Ishikawa (cell line): Measurements from ENCODE around the gene OSTF1.

Experiments used
- CEBPB ChIP-seq: IDR thresholded peaks from 2 replicates; pipeline ENCODE4 v1.6.1; 2012
- CREB1 ChIP-seq: IDR thresholded peaks from 2 replicates; pipeline ENCODE4 v1.6.1; 2012; ENCODE audit warnings: low read depth
- EGR1 ChIP-seq: IDR thresholded peaks from 2 replicates; pipeline ENCODE4 v1.6.1; 2012
- EP300 ChIP-seq: IDR thresholded peaks from 2 replicates; pipeline ENCODE4 v1.6.1; 2012; ENCODE audit warnings: borderline replicate concordance
- RAD21 ChIP-seq: IDR thresholded peaks from 2 replicates; pipeline ENCODE4 v1.6.1; 2012; ENCODE audit warnings: low read depth
- TAF1 ChIP-seq: IDR thresholded peaks from 2 replicates; pipeline ENCODE4 v1.6.1; 2012; ENCODE audit warnings: low read depth, mild to moderate bottlenecking
- TCF12 ChIP-seq: IDR thresholded peaks from 2 replicates; pipeline ENCODE4 v1.6.1; 2012; ENCODE audit warnings: low read depth
- TEAD4 ChIP-seq: IDR thresholded peaks from 2 replicates; pipeline ENCODE4 v1.6.1; 2012
- USF1 ChIP-seq: IDR thresholded peaks from 2 replicates; pipeline ENCODE4 v1.6.1; 2012
- YY1 ChIP-seq: IDR thresholded peaks from 2 replicates; pipeline ENCODE4 v1.6.1; 2012; ENCODE audit warnings: low read depth
- ZBTB7A ChIP-seq: IDR thresholded peaks from 2 replicates; pipeline ENCODE4 v1.6.1; 2012; ENCODE audit warnings: low read depth
- TF ChIP-seq, protein P1 (sequence below): IDR thresholded peaks from 2 replicates; pipeline ENCODE4 v1.6.1; 2012; ENCODE audit warnings: low read depth, mild to moderate bottlenecking
- TF ChIP-seq, protein P2 (sequence below): IDR thresholded peaks from 2 replicates; pipeline ENCODE4 v1.6.1; 2012

DNA sequence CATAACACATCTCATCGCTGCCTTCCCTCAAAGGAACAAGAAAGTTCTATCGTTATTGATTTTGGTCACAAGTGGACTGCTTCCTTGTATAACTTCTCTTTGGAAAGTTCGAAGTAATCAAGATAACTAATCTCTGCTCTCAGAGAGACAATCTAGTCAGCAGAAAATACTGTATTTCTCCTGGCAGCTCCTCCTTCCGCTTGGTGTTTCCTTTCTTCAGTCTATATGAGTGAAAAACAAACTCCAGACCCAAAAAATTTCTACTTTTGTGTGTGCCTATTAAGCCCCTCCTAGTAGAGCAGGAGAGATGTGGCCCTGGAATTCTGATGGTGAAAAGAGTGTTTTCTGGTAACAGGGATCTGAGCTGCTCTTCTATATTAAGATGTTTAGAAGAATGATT lies 24.5 kb downstream of the OSTF1 start:
- TF ChIP-seq EP300, result no peak
- no peak for TF ChIP-seq TEAD4
- no peak for TF ChIP-seq CREB1
- TF ChIP-seq RAD21, result no peak
- TF ChIP-seq EGR1, result no peak
- no peak for TF ChIP-seq YY1
- TF ChIP-seq, protein P1, sequence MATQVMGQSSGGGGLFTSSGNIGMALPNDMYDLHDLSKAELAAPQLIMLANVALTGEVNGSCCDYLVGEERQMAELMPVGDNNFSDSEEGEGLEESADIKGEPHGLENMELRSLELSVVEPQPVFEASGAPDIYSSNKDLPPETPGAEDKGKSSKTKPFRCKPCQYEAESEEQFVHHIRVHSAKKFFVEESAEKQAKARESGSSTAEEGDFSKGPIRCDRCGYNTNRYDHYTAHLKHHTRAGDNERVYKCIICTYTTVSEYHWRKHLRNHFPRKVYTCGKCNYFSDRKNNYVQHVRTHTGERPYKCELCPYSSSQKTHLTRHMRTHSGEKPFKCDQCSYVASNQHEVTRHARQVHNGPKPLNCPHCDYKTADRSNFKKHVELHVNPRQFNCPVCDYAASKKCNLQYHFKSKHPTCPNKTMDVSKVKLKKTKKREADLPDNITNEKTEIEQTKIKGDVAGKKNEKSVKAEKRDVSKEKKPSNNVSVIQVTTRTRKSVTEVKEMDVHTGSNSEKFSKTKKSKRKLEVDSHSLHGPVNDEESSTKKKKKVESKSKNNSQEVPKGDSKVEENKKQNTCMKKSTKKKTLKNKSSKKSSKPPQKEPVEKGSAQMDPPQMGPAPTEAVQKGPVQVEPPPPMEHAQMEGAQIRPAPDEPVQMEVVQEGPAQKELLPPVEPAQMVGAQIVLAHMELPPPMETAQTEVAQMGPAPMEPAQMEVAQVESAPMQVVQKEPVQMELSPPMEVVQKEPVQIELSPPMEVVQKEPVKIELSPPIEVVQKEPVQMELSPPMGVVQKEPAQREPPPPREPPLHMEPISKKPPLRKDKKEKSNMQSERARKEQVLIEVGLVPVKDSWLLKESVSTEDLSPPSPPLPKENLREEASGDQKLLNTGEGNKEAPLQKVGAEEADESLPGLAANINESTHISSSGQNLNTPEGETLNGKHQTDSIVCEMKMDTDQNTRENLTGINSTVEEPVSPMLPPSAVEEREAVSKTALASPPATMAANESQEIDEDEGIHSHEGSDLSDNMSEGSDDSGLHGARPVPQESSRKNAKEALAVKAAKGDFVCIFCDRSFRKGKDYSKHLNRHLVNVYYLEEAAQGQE, result no peak
- TF ChIP-seq ZBTB7A, result no peak
- TF ChIP-seq TCF12, result no peak
- no peak for TF ChIP-seq TAF1
- no peak for TF ChIP-seq USF1
- TF ChIP-seq, protein P2, sequence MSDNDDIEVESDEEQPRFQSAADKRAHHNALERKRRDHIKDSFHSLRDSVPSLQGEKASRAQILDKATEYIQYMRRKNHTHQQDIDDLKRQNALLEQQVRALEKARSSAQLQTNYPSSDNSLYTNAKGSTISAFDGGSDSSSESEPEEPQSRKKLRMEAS, result no peak
- no peak for TF ChIP-seq CEBPB
